Measurements from ENCODE around the gene MRC1. TPM values are rescaled to one million over a fixed set of nuclear protein-coding genes. Genes with fewer than 3 reads are reported as not detected.

The MRC1 gene
- polyA plus RNA-seq, 2 of the 4 experiments (the other 2 are of a cell fraction) = not detected

DNA sequence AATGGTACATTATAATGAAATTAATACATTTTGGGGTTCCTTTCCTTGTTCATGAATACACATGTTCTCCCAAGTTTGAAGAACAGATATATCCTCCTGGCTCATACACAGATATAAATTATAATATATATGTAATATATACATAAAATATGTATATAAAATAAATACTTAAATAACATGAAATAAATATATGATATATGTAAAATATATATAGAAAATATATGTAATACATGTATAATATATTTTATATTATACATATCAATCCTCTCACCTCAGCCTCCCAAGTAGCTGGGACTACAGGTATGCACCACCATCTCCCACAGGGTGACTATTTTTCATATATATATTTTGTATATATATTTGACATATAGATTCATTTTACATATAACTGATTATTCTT lies 68.0 kb downstream of the MRC1 start:
- no peak overlapping the region for H3K27ac ChIP-seq
- TF ChIP-seq BHLHE40 (IDR thresholded peaks at IDR 0.05; ENCODE audit: low read depth, low read length) = no peak
- TF ChIP-seq, protein P1, sequence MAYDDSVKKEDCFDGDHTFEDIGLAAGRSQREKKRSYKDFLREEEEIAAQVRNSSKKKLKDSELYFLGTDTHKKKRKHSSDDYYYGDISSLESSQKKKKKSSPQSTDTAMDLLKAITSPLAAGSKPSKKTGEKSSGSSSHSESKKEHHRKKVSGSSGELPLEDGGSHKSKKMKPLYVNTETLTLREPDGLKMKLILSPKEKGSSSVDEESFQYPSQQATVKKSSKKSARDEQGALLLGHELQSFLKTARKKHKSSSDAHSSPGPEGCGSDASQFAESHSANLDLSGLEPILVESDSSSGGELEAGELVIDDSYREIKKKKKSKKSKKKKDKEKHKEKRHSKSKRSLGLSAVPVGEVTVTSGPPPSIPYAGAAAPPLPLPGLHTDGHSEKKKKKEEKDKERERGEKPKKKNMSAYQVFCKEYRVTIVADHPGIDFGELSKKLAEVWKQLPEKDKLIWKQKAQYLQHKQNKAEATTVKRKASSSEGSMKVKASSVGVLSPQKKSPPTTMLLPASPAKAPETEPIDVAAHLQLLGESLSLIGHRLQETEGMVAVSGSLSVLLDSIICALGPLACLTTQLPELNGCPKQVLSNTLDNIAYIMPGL (CRISPR knock-in tag; IDR thresholded peaks at IDR 0.05; ENCODE audit: borderline replicate concordance) = no peak
- TF ChIP-seq, protein P2, sequence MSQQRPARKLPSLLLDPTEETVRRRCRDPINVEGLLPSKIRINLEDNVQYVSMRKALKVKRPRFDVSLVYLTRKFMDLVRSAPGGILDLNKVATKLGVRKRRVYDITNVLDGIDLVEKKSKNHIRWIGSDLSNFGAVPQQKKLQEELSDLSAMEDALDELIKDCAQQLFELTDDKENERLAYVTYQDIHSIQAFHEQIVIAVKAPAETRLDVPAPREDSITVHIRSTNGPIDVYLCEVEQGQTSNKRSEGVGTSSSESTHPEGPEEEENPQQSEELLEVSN (IDR thresholded peaks at IDR 0.05; ENCODE audit: borderline replicate concordance, low read depth) = no peak
- no peak for TF ChIP-seq HOXB5 (CRISPR knock-in tag; IDR thresholded peaks at IDR 0.05)
- no peak for TF ChIP-seq CEBPB (IDR thresholded peaks at IDR 0.05)
- TF ChIP-seq SMC3 (IDR thresholded peaks at IDR 0.05) = no peak
- TF ChIP-seq POLR2AphosphoS2 (conservative IDR thresholded peaks at IDR 0.05; ENCODE audit: low read length) = no peak
- ATAC-seq (no peak), FAIRE-seq (no peak), DNase-seq (ENCODE audit: low read depth in 1 of 2, low spot score in 1 of 2) (no peak)
- CTCF ChIA-PET = no interaction called here
- POLR2A ChIA-PET = no interaction called here
- H3K4me2 ChIP-seq = no peak overlapping the region
- H3K4me3 ChIP-seq = no peak overlapping the region
- no peaks in the 10 kb centered on the region for H3K4me1 ChIP-seq
- no peaks in the 10 kb centered on the region for H3K9me3 ChIP-seq

DNA sequence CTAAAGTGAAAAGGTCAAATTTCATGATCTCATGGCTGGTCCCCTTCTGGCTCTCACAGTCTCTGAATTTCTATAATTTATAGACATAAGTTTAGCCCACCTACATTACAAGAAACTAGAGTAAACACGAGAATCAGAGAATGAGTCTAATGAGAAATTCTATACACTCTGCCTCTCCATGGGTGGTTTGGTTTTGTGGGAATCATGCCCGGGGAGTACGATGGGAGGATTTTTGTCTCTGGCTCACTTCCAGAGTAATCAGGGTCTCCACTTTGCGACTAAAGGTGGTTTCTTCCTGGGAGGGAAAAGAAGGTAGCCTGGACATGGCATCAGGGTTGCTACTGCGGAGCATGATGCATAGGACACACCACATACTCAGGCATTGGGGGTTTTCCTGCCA lies 69.7 kb downstream of the MRC1 start:
- CTCF ChIA-PET = no interaction called here
- H3K27ac ChIP-seq = no peak overlapping the region
- H3K9me3 ChIP-seq = no peaks in the 10 kb centered on the region
- POLR2A ChIA-PET = no interaction called here
- WGBS (ENCODE audit: missing lambda C conversion rate) = 33% methylated on average over 5 of the region's 5 CpGs
- ATAC-seq (no peak), FAIRE-seq (no peak), DNase-seq (ENCODE audit: low read depth in 1 of 2, low spot score in 1 of 2) (no peak)
- H3K4me3 ChIP-seq = no peak overlapping the region
- TF ChIP-seq ZSCAN20 (CRISPR knock-in tag; IDR thresholded peaks at IDR 0.05) (no peak), CEBPB (IDR thresholded peaks at IDR 0.05) (no peak)
- no peaks in the 10 kb centered on the region for H3K4me1 ChIP-seq
- H3K4me2 ChIP-seq = no peak overlapping the region

DNA sequence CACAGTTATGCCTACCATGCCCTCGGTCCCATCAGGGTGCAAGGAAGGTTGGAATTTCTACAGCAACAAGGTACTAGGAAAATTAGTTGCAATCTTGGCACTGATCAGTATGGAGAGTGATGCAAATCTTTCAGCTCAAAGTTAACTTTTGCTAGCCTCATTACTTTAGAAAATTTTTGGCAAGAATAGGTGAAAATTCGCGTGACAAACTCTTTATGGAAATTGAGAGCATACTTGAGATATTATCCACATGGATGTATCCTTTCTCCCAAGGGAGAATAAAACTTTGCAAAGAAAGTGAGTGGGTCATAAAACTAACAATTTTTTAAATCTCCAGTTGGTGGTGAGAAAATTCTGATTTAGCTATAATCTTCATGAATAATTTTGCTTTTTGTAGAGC lies 71.5 kb downstream of the MRC1 start:
- no peak overlapping the region for H3K27ac ChIP-seq
- no peak overlapping the region for H3K4me2 ChIP-seq
- 41% methylated on average over 3 of the region's 3 CpGs for whole genome bisulfite sequencing (ENCODE audit: missing lambda C conversion rate)
- no peaks in the 10 kb centered on the region for H3K9me3 ChIP-seq
- ATAC-seq = no peak
- no peaks in the 10 kb centered on the region for H3K4me1 ChIP-seq
- POLR2A ChIA-PET = no interaction called here
- no peak overlapping the region for H3K4me3 ChIP-seq
- no peak for FAIRE-seq
- TF ChIP-seq JUNB (IDR thresholded peaks at IDR 0.05) = no peak
- no peak for TF ChIP-seq RFX5 (IDR thresholded peaks at IDR 0.05)
- no peak for TF ChIP-seq ZC3H11A (IDR thresholded peaks at IDR 0.05)
- TF ChIP-seq PHF8 (IDR thresholded peaks at IDR 0.05; ENCODE audit: borderline replicate concordance, low read depth) = no peak
- TF ChIP-seq NR3C1 (IDR thresholded peaks at IDR 0.05) = no peak
- TF ChIP-seq ZFP36 (IDR thresholded peaks at IDR 0.05; ENCODE audit: borderline replicate concordance, partially characterized antibody) = no peak
- TF ChIP-seq TFCP2L1 (CRISPR knock-in tag; IDR thresholded peaks at IDR 0.05) = no peak
- TF ChIP-seq SREBF2 (IDR thresholded peaks at IDR 0.05) = no peak
- no peak for TF ChIP-seq NPAS2 (CRISPR knock-in tag; IDR thresholded peaks at IDR 0.05; ENCODE audit: borderline replicate concordance)
- CTCF ChIA-PET = no interaction called here
- no peak for DNase-seq (ENCODE audit: low read depth in 1 of 2, low spot score in 1 of 2)

DNA sequence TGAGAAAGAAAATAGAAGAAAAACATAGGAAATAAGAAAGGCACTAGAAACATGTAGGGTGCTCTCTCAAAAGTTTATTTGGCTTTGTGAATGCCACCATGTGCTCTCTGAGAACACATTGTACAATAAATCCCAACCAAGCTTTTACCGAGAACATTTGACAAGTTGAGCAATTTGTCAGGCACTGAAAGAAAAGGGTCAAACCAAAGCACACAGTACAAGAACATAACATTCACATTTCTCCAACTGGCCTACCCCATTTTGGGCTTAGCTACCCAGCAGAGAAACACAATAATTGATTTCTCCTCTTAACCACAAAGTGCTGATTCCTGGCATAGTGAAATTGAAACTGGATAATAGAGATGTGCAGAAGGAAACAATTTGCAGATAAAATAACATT lies 73.4 kb downstream of the MRC1 start:
- FAIRE-seq = no peak

More for the DNA sequence above, 73.4 kb downstream of the MRC1 start:
- POLR2A ChIA-PET = no interaction called here
- CTCF ChIA-PET = no interaction called here
- 90% methylated on average over 1 of the region's 1 CpG for WGBS (ENCODE audit: missing lambda C conversion rate)
- Histone ChIP-seq H3K4me1 (no peaks in the 10 kb centered on the region), H3K27ac (no peak overlapping the region; a peak in 1 of 6 replicates), H3K4me2 (no peak overlapping the region), H3K9me3 (no peaks in the 10 kb centered on the region), H3K4me3 (no peak overlapping the region)
- ATAC-seq = no peak
- DNase-seq (ENCODE audit: low read depth in 1 of 2, low spot score in 1 of 2) = no peak
- TF ChIP-seq FOSB (CRISPR knock-in tag; IDR thresholded peaks at IDR 0.05) (no peak), RARB (CRISPR knock-in tag; IDR thresholded peaks at IDR 0.05) (no peak), CBX2 (IDR thresholded peaks at IDR 0.05; ENCODE audit: borderline replicate concordance, low read depth) (no peak), RCOR1 (IDR thresholded peaks at IDR 0.05; ENCODE audit: low read depth, low read length) (no peak)
